Activated naive CD8-positive, alpha-beta T cell treated with anti-CD3 and anti-CD28 coated beads, Interleukin-2, amount 10 ng/mL, durations not matched to agents 7 days and 5 days (primary cell): ENCODE results near the gene KCNIP4. TPM values are rescaled to one million over a fixed set of nuclear protein-coding genes. Genes with fewer than 3 reads are reported as not detected.

Experiments
- ATAC-seq: fragments of 150-1000 bp; cut with Tn5 transposase; one replicate; pipeline ENCODE4 v1.10.0; 2021; ENCODE audit warnings: low read depth, moderate library complexity
- POLR2A ChIA-PET: fragments of 350-600 bp; sonication (Branson Sonifier 250); formaldehyde crosslinking; loops from one replicate; lab custom pipeline; 2021; ENCODE audit warnings: antibody characterized with exemption; lab: Charles Lee
- DNase-seq: peaks from one replicate; pipeline ENCODE4 v3.0.0; 2021
- H3K27ac Mint-ChIP-seq: one replicate; pipeline ENCODE4 v1.8.0; 2022; ENCODE audit warnings: mild to moderate bottlenecking, mixed read lengths
- H3K27me3 Mint-ChIP-seq: one replicate; pipeline ENCODE4 v1.8.0; 2022; ENCODE audit warnings: mild to moderate bottlenecking, moderate library complexity, mixed read lengths
- H3K36me3 Mint-ChIP-seq: one replicate; pipeline ENCODE4 v1.8.0; 2021; ENCODE audit warnings: mild to moderate bottlenecking, mixed read lengths
- H3K4me1 Mint-ChIP-seq: one replicate; pipeline ENCODE4 v1.8.0; 2021; ENCODE audit warnings: mixed read lengths
- H3K4me3 Mint-ChIP-seq: one replicate; pipeline ENCODE4 v1.8.0; 2022; ENCODE audit warnings: mild to moderate bottlenecking, moderate library complexity, mixed read lengths
- H3K9me3 Mint-ChIP-seq: one replicate; pipeline ENCODE4 v1.8.0; 2021; ENCODE audit warnings: mixed read lengths
- total RNA-seq, 2 experiments: library from RNA; stranded (reverse); gene quantifications; one replicate each; pipeline ENCODE4 v1.2.3, GENCODE V29; 2021

The KCNIP4 gene
- total RNA-seq, 2 experiments from 2014 or later = not detected

DNA sequence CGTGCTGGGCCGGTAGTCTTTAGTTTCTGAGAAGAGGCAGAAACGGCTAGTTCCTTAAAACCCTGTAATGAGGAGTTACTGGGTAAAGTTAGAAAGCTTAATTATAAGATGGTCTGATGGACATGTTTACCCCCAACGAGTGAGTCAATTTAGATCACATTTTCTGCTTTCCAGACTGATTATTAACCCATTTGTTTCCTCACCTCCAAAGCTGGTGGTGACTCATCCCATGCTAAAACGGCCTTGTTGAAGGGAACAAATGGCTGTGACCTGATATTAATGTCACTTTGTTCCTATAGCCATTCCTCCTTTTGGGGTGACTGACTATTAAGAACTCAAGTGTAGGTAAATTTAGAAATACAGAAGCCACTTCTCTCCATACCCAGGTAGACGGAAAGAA, 232.0 kb downstream of the KCNIP4 start:
- no peak for ATAC-seq
- no peaks in the 10 kb centered on the region for H3K4me1 Mint-ChIP-seq
- DNase-seq = no peak
- H3K36me3 Mint-ChIP-seq = no peaks in the 10 kb centered on the region
- H3K4me3 Mint-ChIP-seq = no peak overlapping the region
- no peaks in the 10 kb centered on the region for H3K9me3 Mint-ChIP-seq
- POLR2A ChIA-PET = no interaction called here
- no peaks in the 10 kb centered on the region for H3K27me3 Mint-ChIP-seq
- H3K27ac Mint-ChIP-seq = no peak overlapping the region

DNA sequence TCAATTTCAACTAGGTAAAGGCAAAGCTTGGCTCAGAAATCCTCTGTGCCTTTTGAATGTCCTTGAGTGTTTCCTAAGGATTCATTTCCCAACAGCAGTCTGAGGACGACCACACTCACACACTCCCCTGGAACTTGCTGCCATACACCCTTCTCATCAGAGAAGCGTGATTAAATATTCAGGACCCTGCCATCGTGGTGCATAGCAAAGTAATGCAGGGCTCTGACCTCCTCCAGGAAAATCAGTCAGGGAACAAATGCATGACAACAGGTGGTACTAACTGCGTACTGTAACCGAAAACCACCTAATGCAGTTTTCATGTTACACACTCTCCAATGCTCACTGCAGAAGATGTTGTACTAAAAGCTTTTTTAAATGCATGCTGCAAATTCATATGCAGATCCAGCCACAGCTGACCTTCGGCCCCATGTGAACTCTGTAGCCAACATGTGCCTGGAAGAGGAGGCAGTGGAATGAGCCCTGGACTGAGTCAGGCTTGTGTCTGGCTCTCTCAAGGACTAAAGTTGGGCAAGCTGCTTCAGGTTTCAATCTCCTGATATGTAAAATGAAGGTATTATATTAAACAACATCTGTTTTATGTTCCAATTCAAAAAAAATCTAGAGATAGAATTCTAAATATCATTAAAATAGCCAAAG, 238.3 kb downstream of the KCNIP4 start:
- ATAC-seq = no peak
- Mint-ChIP-seq H3K4me3 (no peak overlapping the region), H3K9me3 (no peaks in the 10 kb centered on the region), H3K36me3 (no peaks in the 10 kb centered on the region), H3K27me3 (no peaks in the 10 kb centered on the region), H3K4me1 (no peaks in the 10 kb centered on the region), H3K27ac (no peak overlapping the region)
- DNase-seq = no peak
- POLR2A ChIA-PET = no interaction called here

DNA sequence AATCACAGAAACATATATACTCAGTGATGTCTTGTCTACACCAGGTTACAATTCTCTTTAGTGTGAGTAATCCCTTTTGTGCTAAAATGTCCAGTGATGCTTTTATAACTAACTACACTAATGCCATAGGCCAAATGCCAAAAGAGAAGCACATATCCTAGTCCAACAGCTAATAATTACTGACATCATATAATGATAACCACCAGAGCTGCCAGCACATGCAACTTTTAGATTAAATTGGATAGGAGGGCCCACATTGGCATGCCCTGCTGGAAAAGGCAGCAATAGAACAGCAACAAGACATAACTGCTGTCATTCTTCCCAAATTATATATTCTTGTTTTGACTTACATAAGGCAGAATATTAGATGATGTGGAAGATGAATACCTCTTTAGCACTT, 238.8 kb downstream of the KCNIP4 start:
- no peaks in the 10 kb centered on the region for H3K9me3 Mint-ChIP-seq
- ATAC-seq = no peak
- no peaks in the 10 kb centered on the region for H3K4me1 Mint-ChIP-seq
- POLR2A ChIA-PET = no interaction called here
- H3K4me3 Mint-ChIP-seq = no peak overlapping the region
- H3K27ac Mint-ChIP-seq = no peak overlapping the region
- no peaks in the 10 kb centered on the region for H3K27me3 Mint-ChIP-seq
- no peak for DNase-seq
- no peaks in the 10 kb centered on the region for H3K36me3 Mint-ChIP-seq

DNA sequence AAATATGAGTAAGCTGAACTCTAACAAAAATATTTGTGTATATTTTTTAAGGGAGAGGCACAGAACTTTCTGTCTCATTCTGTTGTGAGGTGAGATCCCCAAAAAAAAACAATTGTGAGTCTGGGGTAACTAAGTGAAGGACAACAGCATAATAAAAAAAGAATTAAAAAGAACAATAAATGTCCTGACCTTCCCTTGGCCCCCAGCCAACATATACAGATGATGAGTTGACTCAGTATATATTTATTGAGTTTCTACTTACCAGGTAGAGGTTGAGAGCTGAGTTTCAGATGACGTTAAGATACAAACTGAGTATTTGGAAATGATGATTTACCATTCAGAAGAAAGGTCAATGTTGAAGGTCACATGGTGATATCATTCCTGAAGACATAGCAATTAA, 239.5 kb downstream of the KCNIP4 start:
- no peak overlapping the region for H3K4me3 Mint-ChIP-seq
- no peak overlapping the region for H3K27ac Mint-ChIP-seq
- DNase-seq = no peak
- no peaks in the 10 kb centered on the region for H3K4me1 Mint-ChIP-seq
- H3K9me3 Mint-ChIP-seq = no peaks in the 10 kb centered on the region
- H3K36me3 Mint-ChIP-seq = no peaks in the 10 kb centered on the region
- no peak for ATAC-seq
- H3K27me3 Mint-ChIP-seq = no peaks in the 10 kb centered on the region
- POLR2A ChIA-PET = no interaction called here

DNA sequence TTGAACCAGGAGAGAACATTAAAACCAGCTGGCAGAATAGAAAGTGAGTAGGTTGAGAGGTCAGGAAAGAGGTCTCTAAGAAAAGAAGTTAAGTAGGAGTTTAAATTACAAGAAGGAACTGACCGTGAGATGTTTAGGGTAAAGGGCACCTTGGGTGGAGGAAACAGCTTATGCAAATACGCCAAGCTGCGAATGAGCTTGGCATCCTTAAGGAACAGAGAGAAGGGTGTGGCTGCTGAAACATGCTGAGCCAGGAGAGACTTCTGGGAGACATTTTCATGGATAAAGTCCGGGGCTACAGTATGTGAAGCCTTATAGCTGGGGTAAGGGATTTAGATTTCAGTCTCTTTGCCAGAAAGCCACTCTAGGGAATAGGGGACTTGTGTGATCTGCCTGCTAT, 249.1 kb downstream of the KCNIP4 start:
- ATAC-seq = no peak
- Mint-ChIP-seq H3K9me3 (no peaks in the 10 kb centered on the region), H3K4me1 (no peaks in the 10 kb centered on the region), H3K27me3 (no peaks in the 10 kb centered on the region), H3K4me3 (no peak overlapping the region), H3K27ac (no peak overlapping the region), H3K36me3 (no peaks in the 10 kb centered on the region)
- POLR2A ChIA-PET = no interaction called here
- DNase-seq = no peak

DNA sequence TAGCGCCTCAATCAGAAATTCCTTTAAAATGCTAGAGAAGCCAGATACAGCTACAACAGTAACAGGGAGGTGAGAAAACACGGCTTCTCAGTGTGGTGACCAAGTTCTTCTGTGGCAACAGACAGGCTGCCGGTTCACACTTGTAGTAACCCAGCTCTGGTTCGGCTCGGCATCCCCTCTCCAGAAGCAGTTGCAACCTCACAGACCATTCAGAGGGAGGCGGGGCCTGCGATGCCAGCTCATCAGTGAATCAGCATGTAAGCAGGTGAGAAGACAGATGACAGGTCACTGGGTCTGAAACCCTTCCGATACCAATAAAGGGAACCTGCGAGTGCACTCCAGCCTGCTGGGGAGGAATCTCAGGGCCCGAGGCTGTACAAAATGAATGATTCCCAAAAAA, 251.0 kb downstream of the KCNIP4 start:
- Mint-ChIP-seq H3K27ac (no peak overlapping the region), H3K4me1 (no peaks in the 10 kb centered on the region), H3K4me3 (no peak overlapping the region), H3K9me3 (peaks cover 1% of the 10 kb centered on the region), H3K36me3 (no peaks in the 10 kb centered on the region), H3K27me3 (no peaks in the 10 kb centered on the region)
- POLR2A ChIA-PET = no interaction called here
- ATAC-seq = no peak
- DNase-seq = no peak

DNA sequence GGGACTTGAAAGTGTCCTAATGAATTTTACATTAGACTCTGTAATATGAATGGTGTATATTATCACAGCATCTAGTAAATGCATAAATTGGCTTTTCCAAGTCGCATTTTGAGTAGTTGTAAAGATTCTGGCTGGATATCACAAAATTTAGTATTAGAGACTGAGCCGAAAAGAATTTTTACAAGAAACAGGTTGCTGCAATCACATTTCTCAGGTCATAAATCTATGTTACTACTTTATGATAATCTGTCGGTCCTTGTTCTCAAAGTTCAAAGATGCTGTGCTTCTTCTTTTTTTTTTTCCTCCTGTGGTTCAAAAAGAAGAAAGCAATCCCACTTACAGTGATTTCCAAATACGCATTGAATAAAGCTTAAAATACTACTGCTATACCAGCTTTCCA, 253.4 kb downstream of the KCNIP4 start:
- Mint-ChIP-seq H3K27ac (no peak overlapping the region), H3K36me3 (no peaks in the 10 kb centered on the region), H3K4me3 (no peak overlapping the region), H3K9me3 (peaks cover 1% of the 10 kb centered on the region), H3K27me3 (no peaks in the 10 kb centered on the region), H3K4me1 (no peaks in the 10 kb centered on the region)
- POLR2A ChIA-PET = no interaction called here
- ATAC-seq (no peak), DNase-seq (no peak)

DNA sequence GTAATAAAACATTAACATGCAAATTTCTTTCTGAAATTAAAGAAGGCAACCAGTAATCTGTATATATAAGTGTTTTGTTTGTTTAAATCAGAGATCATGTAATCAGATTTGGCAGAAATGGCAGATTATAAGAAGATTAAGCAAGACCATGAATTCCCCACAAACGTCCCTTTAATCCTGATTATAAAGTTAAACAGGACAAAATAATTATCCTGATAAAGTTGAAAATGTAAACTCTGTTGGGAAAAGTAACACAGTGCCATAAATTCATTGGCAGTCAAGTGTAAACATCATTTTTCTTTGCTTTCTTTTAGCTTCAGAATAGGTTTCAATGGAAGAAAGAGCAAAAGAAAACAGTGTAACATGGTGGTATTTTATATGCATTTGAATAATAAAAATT, 256.3 kb downstream of the KCNIP4 start:
- ATAC-seq = no peak
- Mint-ChIP-seq H3K9me3 (peaks cover 1% of the 10 kb centered on the region), H3K27me3 (no peaks in the 10 kb centered on the region)

DNA sequence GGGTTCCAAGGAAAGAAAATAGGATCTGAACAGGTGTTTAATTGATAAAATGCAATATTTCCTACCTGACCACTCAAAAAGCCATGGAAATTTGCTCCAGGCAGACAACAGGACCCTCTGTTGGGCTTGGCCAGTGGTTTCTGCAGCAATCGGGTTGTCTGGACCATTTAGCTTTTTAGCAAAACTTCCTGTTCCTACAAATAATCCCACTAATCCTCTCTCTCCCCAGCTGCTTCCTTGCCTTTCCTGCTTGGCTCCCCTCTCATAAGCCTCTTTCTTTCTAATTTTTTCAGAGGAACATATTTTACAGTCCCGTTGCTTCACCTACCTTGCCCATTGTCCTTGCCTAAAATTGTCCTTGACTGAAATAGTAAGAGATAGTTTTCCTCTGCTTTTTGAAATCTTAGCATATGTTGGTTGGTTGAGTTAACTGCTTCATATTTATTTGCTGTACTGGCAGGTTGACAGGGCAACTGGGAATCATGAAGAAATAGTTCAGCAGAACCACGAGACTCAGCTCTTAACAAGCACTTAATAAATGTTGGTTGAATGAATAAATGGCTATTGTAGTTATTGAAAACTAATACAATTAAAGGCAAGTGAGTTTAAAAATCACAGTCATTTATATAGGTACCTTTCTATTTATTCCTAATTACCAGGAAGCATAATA, 259.8 kb downstream of the KCNIP4 start:
- DNase-seq (no peak), ATAC-seq (no peak)
- H3K36me3 Mint-ChIP-seq = no peaks in the 10 kb centered on the region
- H3K4me1 Mint-ChIP-seq = no peaks in the 10 kb centered on the region
- peaks cover 3% of the 10 kb centered on the region for H3K9me3 Mint-ChIP-seq
- POLR2A ChIA-PET = no interaction called here
- H3K27me3 Mint-ChIP-seq = no peaks in the 10 kb centered on the region
- no peak overlapping the region for H3K27ac Mint-ChIP-seq
- no peak overlapping the region for H3K4me3 Mint-ChIP-seq

More for the DNA sequence above, 256.3 kb downstream of the KCNIP4 start:
- POLR2A ChIA-PET = no interaction called here
- no peak overlapping the region for H3K27ac Mint-ChIP-seq
- no peaks in the 10 kb centered on the region for H3K4me1 Mint-ChIP-seq
- H3K36me3 Mint-ChIP-seq = no peaks in the 10 kb centered on the region
- H3K4me3 Mint-ChIP-seq = no peak overlapping the region
- no peak for DNase-seq

DNA sequence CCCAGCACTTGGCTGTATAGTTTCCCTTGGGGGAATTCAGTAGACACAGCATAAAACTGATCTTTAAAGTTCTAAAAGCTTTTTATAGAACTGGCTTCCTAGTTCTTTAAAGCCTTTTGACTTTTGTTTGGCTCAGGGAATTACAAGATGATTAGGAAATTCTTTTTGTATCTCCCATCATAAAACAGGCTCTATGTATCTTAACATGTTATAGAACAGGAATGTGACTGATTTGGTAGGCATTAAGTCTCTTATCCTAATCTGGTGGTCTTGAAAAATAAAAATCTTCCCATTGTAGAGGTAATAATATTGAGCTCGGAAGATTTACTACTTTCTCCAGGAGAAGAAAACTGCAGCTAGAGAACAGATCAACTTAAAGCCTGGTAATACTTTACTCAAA, 262.7 kb downstream of the KCNIP4 start:
- ATAC-seq = no peak
- H3K36me3 Mint-ChIP-seq = no peaks in the 10 kb centered on the region
- no peaks in the 10 kb centered on the region for H3K27me3 Mint-ChIP-seq
- no peak overlapping the region for H3K27ac Mint-ChIP-seq
- H3K4me3 Mint-ChIP-seq = no peak overlapping the region
- peaks cover 2% of the 10 kb centered on the region for H3K9me3 Mint-ChIP-seq
- DNase-seq = no peak
- POLR2A ChIA-PET = no interaction called here
- no peaks in the 10 kb centered on the region for H3K4me1 Mint-ChIP-seq

DNA sequence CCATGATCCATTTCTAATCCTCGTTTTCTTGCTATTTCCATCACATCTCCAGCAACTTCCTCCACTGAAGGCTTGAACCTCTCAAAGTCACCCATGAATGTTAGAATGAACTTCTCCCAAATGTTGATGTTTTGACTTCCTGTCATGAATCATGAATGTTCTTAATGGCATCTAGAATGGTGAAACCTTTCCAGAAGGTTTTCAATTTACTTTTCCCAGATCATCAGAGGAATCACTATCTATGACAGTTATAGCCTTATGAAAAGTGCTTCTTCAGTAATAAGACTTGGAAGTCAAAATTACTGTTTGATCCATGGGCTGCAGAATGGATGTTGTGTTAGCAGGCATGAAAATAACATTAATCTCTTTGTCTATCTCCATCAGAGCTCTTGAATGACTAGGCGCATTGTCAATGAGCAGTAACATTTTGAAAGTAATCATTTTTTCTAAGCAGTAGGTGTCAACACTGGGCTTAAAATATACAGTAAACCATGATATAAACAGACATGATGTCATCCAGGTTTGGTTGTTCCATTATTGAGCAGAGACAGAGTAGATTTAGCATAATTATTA, 268.2 kb downstream of the KCNIP4 start:
- H3K9me3 Mint-ChIP-seq = peaks cover 1% of the 10 kb centered on the region

DNA sequence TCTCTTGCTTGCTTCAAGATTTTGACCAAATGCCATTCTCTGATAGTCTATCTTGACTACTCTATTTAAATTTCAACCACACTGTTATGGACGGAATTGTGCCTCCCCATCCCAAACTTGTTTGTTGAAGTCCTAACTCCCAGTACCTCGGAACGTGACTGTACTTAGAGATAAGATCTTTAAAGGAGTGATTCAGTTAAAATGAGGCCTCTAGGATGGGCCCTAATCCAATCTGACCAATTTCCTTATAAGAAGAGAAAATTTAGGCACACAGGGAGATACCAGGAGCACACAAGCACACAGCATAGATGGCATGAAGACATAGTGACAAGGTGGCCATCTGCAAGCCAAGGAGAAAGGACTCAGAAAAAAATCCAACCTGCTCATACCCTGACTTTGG, 269.9 kb downstream of the KCNIP4 start:
- Mint-ChIP-seq H3K27me3 (no peaks in the 10 kb centered on the region), H3K9me3 (peaks cover 1% of the 10 kb centered on the region), H3K36me3 (no peaks in the 10 kb centered on the region), H3K4me3 (no peak overlapping the region), H3K27ac (no peak overlapping the region), H3K4me1 (no peaks in the 10 kb centered on the region)
- DNase-seq (no peak), ATAC-seq (no peak)
- POLR2A ChIA-PET = no interaction called here

More for the DNA sequence above, 268.2 kb downstream of the KCNIP4 start:
- Mint-ChIP-seq H3K36me3 (no peaks in the 10 kb centered on the region), H3K27me3 (no peaks in the 10 kb centered on the region), H3K4me3 (no peak overlapping the region), H3K4me1 (no peaks in the 10 kb centered on the region), H3K27ac (no peak overlapping the region)
- POLR2A ChIA-PET = no interaction called here
- DNase-seq = no peak
- ATAC-seq = no peak

DNA sequence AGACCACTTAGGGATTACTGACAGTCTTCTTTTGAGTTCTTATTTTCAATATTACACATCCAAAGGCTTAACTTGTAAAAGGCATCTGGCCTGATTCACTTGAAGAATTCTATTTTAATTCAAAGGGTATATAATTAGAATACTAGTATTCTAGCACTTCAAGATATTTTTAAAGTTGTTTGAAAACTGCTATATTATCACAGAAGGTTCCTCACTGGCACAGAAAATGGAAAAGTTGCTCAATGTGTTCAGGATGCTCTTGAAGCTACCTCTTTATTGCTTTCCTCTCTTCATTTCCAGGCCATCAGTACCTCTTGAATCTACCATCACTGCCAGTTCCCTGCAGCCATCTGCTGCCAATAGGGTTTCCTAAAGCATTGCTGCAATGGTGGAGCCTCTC, 271.4 kb downstream of the KCNIP4 start:
- peaks cover 1% of the 10 kb centered on the region for H3K9me3 Mint-ChIP-seq
- no peaks in the 10 kb centered on the region for H3K27me3 Mint-ChIP-seq
- no peak overlapping the region for H3K27ac Mint-ChIP-seq
- no peak overlapping the region for H3K4me3 Mint-ChIP-seq
- no peaks in the 10 kb centered on the region for H3K4me1 Mint-ChIP-seq
- H3K36me3 Mint-ChIP-seq = no peaks in the 10 kb centered on the region
- POLR2A ChIA-PET = no interaction called here
- DNase-seq (no peak), ATAC-seq (no peak)

DNA sequence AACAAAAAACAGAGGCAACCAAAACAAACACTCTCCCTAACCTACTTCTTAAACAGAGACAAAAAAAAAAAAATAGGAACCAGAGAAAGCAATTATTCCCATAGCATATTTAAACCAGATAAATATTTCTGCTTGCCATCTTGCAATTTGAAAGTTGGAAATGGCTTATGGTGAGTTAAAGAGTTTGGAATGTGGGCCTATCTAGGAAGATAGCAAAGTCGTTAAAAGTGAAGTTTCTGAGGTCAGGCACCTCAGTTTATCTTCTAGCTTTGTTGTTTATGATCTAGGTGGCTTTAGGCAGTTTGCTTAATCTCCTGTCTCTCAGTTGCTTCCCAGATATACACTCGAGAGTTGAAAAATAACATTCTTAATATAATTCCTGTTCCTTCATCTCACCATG, 284.2 kb downstream of the KCNIP4 start:
- Mint-ChIP-seq H3K36me3 (no peaks in the 10 kb centered on the region), H3K4me3 (no peak overlapping the region), H3K4me1 (no peaks in the 10 kb centered on the region), H3K9me3 (peaks cover 3% of the 10 kb centered on the region), H3K27me3 (no peaks in the 10 kb centered on the region), H3K27ac (no peak overlapping the region)
- POLR2A ChIA-PET = no interaction called here
- DNase-seq (no peak), ATAC-seq (no peak)
